Effector memory CD4-positive, alpha-beta T cell (primary cell): ENCODE results near the gene CTNNA2.
"Not testable (repeated sequence)": the region's sequence is repeated elsewhere in the genome, so short reads cannot be mapped to it uniquely, and the experiment has no call there.

Experiments
- DNase-seq, 3 donors: peaks; one replicate each; pipeline ENCODE4 v3.0.0-alpha.2; 2020
- H3K27ac ChIP-seq: 2 replicates; pipeline ENCODE4 v1.7.0; 2013; ENCODE audit warnings: mild to moderate bottlenecking, low read length, moderate library complexity; ENCODE audit not compliant: insufficient read depth, poor library complexity, severe bottlenecking
- H3K27me3 ChIP-seq: replicated peaks from 2 replicates; pipeline ENCODE4 v1.7.0; 2013; ENCODE audit warnings: mild to moderate bottlenecking, low read length; ENCODE audit not compliant: insufficient read depth, control insufficient read depth, poor library complexity, severe bottlenecking
- H3K36me3 ChIP-seq: 2 replicates; pipeline ENCODE4 v1.7.0; 2013; ENCODE audit warnings: mild to moderate bottlenecking, low read length, moderate library complexity; ENCODE audit not compliant: control insufficient read depth, insufficient read depth
- H3K4me1 ChIP-seq: 2 replicates; pipeline ENCODE4 v1.7.0; 2013; ENCODE audit warnings: low read length, mild to moderate bottlenecking; ENCODE audit not compliant: control insufficient read depth, insufficient read depth, poor library complexity, severe bottlenecking
- H3K4me3 ChIP-seq: 2 replicates; pipeline ENCODE4 v1.7.0; 2013; ENCODE audit warnings: low read length, low read depth, mild to moderate bottlenecking; ENCODE audit not compliant: insufficient read depth, poor library complexity, severe bottlenecking
- H3K9me3 ChIP-seq: 2 replicates; pipeline ENCODE4 v1.7.0; 2013; ENCODE audit warnings: mild to moderate bottlenecking, low read length, moderate library complexity; ENCODE audit not compliant: control insufficient read depth

CTNNA2 gene

GRCh38 chr2:80019571-80020460 lies 507.0 kb downstream of the CTNNA2 start:
- Histone ChIP-seq H3K4me3 (no peak overlapping the region), H3K27me3 (no peaks in the 10 kb centered on the region), H3K36me3 (no peaks in the 10 kb centered on the region), H3K27ac (no peak overlapping the region), H3K9me3 (no peaks in the 10 kb centered on the region), H3K4me1 (no peaks in the 10 kb centered on the region)
- no peak for DNase-seq

GRCh38 chr2:80022018-80022417 lies 509.2 kb downstream of the CTNNA2 start:
- Histone ChIP-seq H3K27me3 (no peaks in the 10 kb centered on the region), H3K4me3 (no peak overlapping the region), H3K4me1 (no peaks in the 10 kb centered on the region), H3K27ac (no peak overlapping the region), H3K9me3 (no peaks in the 10 kb centered on the region), H3K36me3 (no peaks in the 10 kb centered on the region)
- DNase-seq, result no peak

- Histone ChIP-seq H3K27ac (no peak overlapping the region), H3K36me3 (no peaks in the 10 kb centered on the region), H3K4me1 (no peaks in the 10 kb centered on the region), H3K9me3 (no peaks in the 10 kb centered on the region), H3K4me3 (no peak overlapping the region), H3K27me3 (no peaks in the 10 kb centered on the region)
- DNase-seq, result no peak
Measured at GRCh38 chr2:80026040-80026729, 513.3 kb downstream of the CTNNA2 start.

GRCh38 chr2:80028051-80028450 lies 515.2 kb downstream of the CTNNA2 start:
- Histone ChIP-seq H3K27me3 (no peaks in the 10 kb centered on the region), H3K36me3 (no peaks in the 10 kb centered on the region), H3K4me1 (no peaks in the 10 kb centered on the region), H3K9me3 (no peaks in the 10 kb centered on the region), H3K27ac (no peak overlapping the region), H3K4me3 (no peak overlapping the region)
- no peak for DNase-seq

GRCh38 chr2:80028584-80028983 lies 515.7 kb downstream of the CTNNA2 start:
- Histone ChIP-seq H3K36me3 (no peaks in the 10 kb centered on the region), H3K27me3 (no peaks in the 10 kb centered on the region), H3K9me3 (no peaks in the 10 kb centered on the region), H3K27ac (no peak overlapping the region), H3K4me1 (no peaks in the 10 kb centered on the region), H3K4me3 (no peak overlapping the region)
- DNase-seq, result no peak

GRCh38 chr2:80030135-80030534 lies 517.3 kb downstream of the CTNNA2 start:
- Histone ChIP-seq H3K4me1 (no peaks in the 10 kb centered on the region), H3K27me3 (no peaks in the 10 kb centered on the region), H3K27ac (no peak overlapping the region), H3K36me3 (no peaks in the 10 kb centered on the region), H3K9me3 (no peaks in the 10 kb centered on the region), H3K4me3 (no peak overlapping the region)
- DNase-seq, result no peak

- H3K9me3 ChIP-seq, H3K36me3 ChIP-seq, H3K4me1 ChIP-seq, DNase-seq, H3K27ac ChIP-seq, H3K4me3 ChIP-seq, H3K27me3 ChIP-seq: not testable (repeated sequence)
Measured at GRCh38 chr2:80032684-80033083, 519.8 kb downstream of the CTNNA2 start.

- H3K36me3 ChIP-seq, result no peaks in the 10 kb centered on the region
- H3K9me3 ChIP-seq, result no peaks in the 10 kb centered on the region
- no peak overlapping the region for H3K4me3 ChIP-seq
- H3K4me1 ChIP-seq, result no peaks in the 10 kb centered on the region
- H3K27ac ChIP-seq, result no peak overlapping the region
- H3K27me3 ChIP-seq, result no peaks in the 10 kb centered on the region
- DNase-seq, result no peak
Measured at GRCh38 chr2:80035749-80036285, 523.0 kb downstream of the CTNNA2 start.

GRCh38 chr2:80037310-80037709 lies 524.5 kb downstream of the CTNNA2 start:
- no peak overlapping the region for H3K27ac ChIP-seq

GRCh38 chr2:80040226-80040625 lies 527.4 kb downstream of the CTNNA2 start:
- Histone ChIP-seq H3K9me3 (no peaks in the 10 kb centered on the region), H3K4me3 (no peak overlapping the region), H3K4me1 (no peaks in the 10 kb centered on the region), H3K27me3 (no peaks in the 10 kb centered on the region), H3K27ac (no peak overlapping the region), H3K36me3 (no peaks in the 10 kb centered on the region)
- no peak for DNase-seq

More at GRCh38 chr2:80037310-80037709, 524.5 kb downstream of the CTNNA2 start:
- no peaks in the 10 kb centered on the region for H3K27me3 ChIP-seq
- no peaks in the 10 kb centered on the region for H3K36me3 ChIP-seq
- no peak for DNase-seq
- H3K4me1 ChIP-seq, result no peaks in the 10 kb centered on the region
- no peak overlapping the region for H3K4me3 ChIP-seq
- no peaks in the 10 kb centered on the region for H3K9me3 ChIP-seq
